GM12801 (cell line): ENCODE data around the gene ELAVL2.

ENCODE experiments used
- TF ChIP-seq, protein P1 (sequence below): IDR thresholded peaks from one replicate; pipeline ENCODE4 v1.5.1; 2011; ENCODE audit warnings: control low read depth; ENCODE audit not compliant: insufficient read length; ENCODE audit errors: extremely low read depth

ELAVL2 gene

DNA sequence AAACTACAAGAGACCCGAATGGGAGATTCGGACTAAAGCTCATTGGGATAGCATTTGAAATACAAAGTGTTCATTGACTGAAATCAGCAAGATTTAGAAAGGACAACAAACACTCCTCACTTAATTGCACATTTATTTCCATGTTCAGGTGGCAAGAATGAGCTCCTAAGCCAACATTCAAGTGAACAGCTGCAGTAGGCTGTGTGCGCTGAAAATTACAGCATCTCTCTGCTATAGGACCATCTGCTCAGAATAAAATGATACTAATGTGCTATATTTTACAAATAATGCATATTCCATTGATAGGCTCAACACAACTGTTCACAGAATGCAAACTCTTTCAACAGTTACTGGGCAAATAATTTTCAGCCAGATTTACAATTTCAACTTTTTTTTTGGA, 61.8 kb downstream of the ELAVL2 start:
- TF ChIP-seq, protein P1, sequence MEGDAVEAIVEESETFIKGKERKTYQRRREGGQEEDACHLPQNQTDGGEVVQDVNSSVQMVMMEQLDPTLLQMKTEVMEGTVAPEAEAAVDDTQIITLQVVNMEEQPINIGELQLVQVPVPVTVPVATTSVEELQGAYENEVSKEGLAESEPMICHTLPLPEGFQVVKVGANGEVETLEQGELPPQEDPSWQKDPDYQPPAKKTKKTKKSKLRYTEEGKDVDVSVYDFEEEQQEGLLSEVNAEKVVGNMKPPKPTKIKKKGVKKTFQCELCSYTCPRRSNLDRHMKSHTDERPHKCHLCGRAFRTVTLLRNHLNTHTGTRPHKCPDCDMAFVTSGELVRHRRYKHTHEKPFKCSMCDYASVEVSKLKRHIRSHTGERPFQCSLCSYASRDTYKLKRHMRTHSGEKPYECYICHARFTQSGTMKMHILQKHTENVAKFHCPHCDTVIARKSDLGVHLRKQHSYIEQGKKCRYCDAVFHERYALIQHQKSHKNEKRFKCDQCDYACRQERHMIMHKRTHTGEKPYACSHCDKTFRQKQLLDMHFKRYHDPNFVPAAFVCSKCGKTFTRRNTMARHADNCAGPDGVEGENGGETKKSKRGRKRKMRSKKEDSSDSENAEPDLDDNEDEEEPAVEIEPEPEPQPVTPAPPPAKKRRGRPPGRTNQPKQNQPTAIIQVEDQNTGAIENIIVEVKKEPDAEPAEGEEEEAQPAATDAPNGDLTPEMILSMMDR, result no peak

DNA sequence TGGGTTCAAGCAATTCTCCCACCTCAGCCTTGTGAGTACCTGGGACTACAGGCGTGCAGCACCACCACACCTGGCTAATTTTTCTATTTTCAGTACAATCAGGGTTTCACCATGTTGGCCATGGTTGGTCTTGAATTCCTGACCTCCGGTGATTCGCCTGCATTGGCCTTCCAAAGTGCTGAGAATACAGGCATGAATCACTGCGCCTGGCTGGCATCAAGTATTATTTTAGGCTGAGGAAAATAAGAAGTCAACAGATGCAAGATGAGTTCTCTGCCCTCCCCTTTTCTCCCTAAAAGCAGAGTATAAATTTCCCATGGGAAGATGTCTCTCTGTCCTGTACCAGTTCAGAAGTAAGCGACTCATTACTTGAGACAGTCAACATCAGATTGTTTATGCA, 71.5 kb downstream of the ELAVL2 start:
- TF ChIP-seq, protein P1, result no peak

DNA sequence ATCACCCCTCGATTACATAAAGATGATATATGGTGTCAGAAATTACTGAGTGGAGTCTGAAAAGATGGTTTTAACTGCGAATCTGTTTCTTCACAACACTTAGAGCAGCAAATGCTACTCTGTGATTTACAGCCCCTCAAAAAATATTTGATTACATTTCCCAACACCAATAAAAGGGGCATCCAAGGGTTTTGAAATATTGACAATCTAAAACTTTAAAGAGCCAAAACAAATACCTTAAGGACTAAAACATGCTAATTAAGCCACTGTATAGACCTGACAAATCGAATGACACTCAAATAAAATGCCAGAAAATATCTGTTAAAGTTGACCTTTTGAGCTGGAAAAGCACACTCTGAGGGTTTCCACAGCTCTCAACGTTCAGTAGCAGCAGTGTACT, 73.2 kb downstream of the ELAVL2 start:
- TF ChIP-seq, protein P1, result no peak

DNA sequence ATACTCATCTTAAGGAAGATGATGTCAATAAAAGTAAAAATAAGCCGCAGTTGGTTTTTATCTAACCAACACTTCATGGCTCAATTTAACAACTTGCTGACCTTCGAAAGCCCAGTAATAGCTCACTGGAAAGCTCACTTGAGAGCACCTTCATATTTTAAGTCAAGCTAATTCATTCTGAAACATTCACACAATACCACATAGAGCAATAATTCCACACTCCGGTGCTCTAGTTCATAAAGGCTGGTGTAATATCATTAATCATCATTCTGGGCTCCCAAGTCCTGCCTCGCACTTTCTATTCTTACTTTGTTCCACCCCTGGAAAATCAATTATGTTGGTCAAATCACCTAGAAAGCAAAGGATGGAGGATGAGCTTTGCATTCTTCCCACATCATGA, 74.4 kb downstream of the ELAVL2 start:
- TF ChIP-seq, protein P1, result no peak

DNA sequence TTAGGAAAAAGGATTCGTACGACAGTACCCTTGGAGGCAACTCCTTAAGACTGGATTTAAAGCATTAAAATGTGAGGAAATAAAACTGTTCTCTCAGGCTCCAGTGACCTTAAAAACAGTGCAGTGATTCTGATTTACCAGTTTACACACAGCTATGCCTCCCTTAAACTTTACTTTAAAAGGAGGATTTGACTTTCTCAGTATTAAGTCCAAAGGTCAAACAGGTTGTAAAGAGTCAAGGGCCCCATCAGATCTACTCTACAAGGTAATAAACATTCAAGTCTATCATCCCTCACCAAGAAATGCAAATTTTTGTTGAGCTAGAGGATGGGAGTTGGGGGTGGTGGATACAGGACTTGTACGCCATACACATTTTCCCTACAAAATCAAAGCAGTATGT, 75.2 kb downstream of the ELAVL2 start:
- TF ChIP-seq, protein P1, result no peak

DNA sequence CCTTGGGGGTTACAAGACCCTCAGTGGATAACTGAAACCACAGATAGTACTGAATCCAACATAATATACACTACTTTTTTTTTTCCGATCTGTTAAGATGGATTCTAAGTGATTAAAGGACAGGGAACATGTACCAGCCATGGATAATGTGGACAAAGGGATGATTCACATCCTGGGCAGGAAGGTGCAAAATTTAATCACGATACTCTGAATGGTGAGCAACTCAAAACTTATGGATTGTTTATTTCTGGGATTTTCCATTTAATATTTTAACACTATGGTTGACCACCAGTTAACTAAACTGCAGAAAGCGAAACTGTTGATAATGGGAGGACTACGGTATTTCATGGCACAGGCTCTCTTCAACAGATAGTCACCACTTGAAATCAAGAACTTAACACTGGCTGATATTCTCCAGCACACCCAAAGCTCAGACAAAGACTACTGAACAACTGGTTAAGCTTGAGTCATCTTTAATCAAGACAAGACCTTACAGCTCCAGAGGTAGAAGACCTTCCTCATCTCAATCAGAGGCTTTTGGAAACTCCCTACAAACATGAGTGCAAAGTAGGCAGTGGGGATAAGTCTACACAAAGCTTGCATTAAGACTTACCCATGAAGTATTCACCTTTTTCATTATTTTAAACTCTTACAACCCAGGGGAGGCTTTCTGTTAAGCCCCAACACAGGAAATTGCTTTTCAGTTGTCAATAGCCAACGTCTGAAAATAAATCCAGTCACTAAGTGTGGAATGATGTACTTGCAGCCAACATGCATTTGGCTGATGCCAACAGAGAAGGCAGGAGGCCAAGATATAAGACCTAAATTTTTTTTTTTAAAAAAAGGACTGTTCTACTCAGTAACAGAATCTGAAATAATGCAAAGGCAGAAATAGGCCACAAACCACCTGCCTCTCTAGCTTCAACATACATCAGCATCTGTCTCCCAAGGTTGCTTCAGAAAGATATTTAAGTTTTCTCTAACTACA, 78.7 kb downstream of the ELAVL2 start:
- TF ChIP-seq, protein P1, result no peak

DNA sequence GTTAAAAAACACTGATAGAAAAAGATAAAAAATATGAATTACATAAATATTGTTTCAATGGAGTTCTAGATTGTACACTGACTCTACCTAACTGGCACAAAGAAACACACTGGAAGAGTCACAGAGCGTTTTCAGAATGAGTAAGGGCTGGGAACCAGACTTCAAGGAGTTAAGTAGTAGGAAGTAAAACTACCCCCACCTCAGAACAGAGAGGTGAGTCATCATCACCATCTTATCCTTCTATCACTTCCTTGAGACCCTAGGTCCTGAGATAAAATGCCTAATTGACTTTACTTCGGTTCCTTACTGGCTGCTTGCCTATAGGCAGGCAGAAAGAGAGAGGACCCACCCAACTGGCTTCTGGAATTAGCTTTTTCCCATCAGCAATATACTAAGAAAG, 79.7 kb downstream of the ELAVL2 start:
- TF ChIP-seq, protein P1, result no peak
